GM20000 (cell line): ENCODE results near the gene CCSER2.
"Not testable (repeated sequence)": the region's sequence is repeated elsewhere in the genome, so short reads cannot be mapped to it uniquely, and the experiment has no call there.

ENCODE experiments used
- DNase-seq: peaks from one replicate; pipeline ENCODE4 v3.0.0; 2012; ENCODE audit warnings: low spot score
- TF ChIP-seq, protein P1 (sequence below): IDR thresholded peaks from 2 replicates; pipeline ENCODE4 v1.5.1; 2012; ENCODE audit warnings: mild to moderate bottlenecking, control low read depth; ENCODE audit errors: extremely low read depth, missing control alignments

Gene CCSER2

GRCh38 chr10:84493361-84493760 is 165.0 kb downstream of the CCSER2 start:
- DNase-seq, result no peak

DNA sequence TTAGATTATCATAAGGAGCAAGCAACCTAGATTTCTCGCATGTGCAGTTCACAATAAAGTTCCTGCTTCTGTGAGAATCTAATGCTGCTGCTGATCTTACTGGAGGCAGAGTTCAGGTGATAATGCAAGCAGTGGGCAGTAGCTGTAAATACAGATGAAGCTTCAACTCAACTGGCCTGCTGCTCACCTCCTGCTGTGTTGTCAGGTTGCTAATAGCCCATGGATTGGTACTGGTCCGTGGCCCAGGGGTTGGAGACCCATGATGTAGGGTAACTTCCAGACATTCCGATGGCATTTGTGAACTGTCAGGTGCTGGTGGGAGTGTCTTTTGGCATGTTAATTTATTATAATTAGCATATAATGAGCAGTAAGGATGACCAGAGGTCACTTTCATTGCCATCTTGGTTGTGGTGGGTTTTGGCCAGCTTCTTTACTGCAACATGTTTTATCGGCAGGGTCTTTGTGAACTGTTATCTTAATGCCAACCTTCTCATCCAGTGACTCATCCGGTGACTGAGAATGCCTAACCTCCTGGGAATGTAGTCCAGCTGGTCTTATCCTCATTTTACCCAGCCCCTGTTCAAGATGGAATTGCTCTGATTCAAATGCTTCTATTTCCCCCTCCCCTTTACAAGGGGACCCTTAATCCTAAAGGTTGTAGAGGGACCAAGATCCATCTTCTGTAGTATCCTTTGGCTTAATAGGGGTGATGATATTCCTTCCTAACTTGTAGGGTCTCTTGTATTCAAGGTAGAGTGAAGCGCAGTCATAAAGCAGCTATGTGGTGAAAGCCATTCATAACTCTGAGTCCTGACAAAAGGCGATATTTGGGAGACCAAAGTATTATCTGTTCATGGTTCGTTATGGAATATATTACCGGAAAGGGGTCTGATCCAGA is 165.8 kb downstream of the CCSER2 start:
- TF ChIP-seq, protein P1, sequence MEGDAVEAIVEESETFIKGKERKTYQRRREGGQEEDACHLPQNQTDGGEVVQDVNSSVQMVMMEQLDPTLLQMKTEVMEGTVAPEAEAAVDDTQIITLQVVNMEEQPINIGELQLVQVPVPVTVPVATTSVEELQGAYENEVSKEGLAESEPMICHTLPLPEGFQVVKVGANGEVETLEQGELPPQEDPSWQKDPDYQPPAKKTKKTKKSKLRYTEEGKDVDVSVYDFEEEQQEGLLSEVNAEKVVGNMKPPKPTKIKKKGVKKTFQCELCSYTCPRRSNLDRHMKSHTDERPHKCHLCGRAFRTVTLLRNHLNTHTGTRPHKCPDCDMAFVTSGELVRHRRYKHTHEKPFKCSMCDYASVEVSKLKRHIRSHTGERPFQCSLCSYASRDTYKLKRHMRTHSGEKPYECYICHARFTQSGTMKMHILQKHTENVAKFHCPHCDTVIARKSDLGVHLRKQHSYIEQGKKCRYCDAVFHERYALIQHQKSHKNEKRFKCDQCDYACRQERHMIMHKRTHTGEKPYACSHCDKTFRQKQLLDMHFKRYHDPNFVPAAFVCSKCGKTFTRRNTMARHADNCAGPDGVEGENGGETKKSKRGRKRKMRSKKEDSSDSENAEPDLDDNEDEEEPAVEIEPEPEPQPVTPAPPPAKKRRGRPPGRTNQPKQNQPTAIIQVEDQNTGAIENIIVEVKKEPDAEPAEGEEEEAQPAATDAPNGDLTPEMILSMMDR, result no peak
- DNase-seq, result no peak

More at GRCh38 chr10:84493361-84493760, 165.0 kb downstream of the CCSER2 start:
- TF ChIP-seq, protein P1, result no peak

- DNase-seq, result no peak
- TF ChIP-seq, protein P1, result no peak
Observed at GRCh38 chr10:84494849-84495180, 166.4 kb downstream of the CCSER2 start.

DNA sequence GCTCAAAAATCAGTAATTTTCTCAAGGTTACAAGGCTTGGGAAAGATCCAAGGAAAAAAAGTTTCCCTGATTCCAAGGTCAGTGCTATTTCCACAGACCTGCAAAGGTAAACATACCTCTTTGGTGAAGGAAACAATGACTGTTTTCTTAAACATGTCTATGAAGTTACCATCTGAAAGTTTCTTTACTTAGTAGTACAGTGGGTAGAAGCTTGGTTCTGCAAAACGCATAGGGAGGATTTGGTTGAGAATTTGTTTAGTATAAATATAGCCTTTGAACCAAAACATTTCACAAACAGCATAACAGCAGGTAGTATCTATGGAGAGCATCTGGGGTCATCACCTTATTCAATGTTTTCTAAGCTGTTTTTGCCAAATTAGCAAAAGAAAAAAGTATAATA is 169.6 kb downstream of the CCSER2 start:
- TF ChIP-seq, protein P1, result no peak
- DNase-seq, result no peak

DNA sequence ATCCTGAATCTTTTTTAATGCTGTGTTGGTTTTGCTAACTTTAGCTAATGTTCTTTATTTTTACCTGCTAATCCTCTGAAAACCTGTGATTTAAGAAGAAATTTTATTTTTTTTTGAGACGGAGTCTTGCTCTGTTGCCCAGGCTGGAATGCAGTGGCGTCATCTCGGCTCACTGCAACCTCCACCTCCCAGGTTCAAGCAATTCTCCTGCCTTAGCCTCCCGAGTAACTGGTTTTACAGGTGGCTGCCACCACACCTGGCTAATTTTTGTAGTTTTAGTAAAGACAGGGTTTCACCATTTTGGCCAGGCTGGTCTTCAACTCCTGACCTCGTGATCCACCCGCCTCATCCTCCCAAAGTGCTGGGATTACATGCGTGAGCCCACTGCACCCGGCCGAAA is 170.7 kb downstream of the CCSER2 start:
- not testable (repeated sequence) for DNase-seq

DNA sequence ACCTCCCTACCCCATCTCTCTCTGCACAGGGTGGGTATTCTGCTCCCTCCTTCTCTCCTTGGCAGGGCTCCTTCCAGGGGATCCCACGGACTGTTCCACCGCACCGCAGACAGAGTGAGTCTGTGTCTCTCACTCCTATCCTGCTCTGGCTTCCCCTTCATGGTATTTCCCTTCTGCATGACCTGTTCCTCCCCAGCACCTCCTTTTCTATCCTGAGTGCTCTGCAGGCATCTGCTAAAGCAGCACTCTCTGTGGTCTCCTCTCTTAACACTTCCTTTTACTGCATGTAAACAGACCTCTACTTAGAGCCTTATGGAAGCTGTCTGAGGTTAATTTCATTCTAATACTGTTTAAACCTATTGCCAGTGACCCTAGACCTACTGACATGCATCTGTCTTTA is 171.5 kb downstream of the CCSER2 start:
- peak; percentile 6 for DNase-seq
- TF ChIP-seq, protein P1, result no peak

GRCh38 chr10:84510121-84510520 is 181.7 kb downstream of the CCSER2 start:
- DNase-seq, result no peak
- TF ChIP-seq, protein P1, result no peak

- DNase-seq, result no peak
- TF ChIP-seq, protein P1, result no peak
Observed at GRCh38 chr10:84511106-84511505, 182.7 kb downstream of the CCSER2 start.
